Raji (cell line): ENCODE results near the gene GPR61.

Experiments
- POLR2A ChIP-seq: IDR thresholded peaks from 2 replicates; pipeline ENCODE4 v1.6.1; 2011; ENCODE audit warnings: low read depth, low read length, control low read depth; ENCODE audit not compliant: insufficient read depth

GPR61 gene

DNA sequence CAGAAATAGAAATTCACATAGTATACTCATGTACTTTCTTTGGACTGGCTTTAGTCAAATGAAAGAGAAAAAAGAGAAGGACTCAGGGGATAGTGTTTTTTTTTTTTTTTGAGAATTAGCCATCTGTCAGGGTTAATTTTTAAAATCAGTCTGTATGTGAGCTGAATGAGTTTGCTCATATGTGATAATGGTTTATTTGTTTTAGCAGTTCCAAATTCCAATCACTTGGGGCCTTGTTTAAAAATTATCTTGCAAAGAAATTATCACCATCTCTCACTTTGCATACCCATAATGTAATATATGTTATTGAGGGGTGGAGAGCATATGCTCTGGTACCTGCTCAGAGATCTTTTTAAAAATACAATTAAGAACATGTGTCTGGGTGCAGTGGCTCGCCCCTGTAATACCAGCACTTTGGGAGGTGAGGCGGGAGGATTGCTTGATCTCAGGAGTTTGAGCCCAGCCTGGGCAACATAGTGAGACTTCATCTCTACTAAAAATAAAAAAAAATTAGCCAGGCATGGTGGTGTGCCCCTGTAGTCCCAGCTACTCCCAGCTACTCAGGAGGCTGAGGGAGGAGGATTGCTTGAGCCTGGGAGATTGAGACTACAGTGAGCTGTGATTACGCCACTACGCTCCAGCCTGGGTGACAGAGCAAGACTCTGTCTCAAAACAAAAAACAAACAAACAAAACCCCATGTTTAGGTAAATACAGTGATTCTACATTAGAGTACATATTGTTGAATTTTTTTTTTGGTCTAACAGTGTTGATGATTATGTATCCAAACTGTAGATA lies 28.4 kb downstream of the GPR61 start:
- TF ChIP-seq POLR2A, result no peak

DNA sequence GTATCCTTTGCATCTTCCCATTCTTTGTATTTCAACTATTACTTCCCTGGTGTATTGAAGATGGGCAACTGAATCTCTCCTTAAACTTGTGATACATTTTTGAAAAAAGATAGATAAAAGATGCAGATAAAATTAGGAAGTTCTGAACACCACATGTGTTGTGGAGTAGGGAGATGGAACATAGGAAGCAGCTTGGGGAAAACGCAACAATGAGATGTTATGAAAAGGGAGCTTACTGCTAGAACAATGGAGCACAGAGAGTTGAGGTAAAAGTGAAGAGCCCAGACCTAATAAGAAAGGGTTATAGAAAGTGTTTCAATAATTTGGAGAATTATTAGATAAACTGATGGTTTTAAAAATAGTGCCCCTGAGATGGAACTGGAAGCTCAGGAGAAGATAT lies 29.7 kb downstream of the GPR61 start:
- no peak for TF ChIP-seq POLR2A

DNA sequence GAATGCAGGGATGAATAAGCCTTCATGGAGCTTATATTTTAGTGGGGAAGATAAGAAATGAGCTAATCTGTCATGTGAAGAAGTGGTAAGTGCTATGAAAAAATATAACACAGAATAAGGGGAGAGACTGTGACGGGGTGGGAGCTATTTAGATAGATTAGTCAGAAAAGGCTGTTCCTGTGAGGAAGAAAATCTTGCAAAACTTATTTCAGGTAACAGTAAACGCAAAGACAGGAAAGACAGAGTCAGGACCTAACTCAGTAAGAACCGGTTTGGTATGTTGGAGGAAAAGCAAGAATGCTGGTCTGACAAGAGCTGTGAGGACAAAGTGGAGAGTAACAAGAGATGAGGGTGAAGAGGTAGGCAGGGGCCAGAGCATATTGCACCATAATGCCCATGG lies 30.7 kb downstream of the GPR61 start:
- no peak for TF ChIP-seq POLR2A

DNA sequence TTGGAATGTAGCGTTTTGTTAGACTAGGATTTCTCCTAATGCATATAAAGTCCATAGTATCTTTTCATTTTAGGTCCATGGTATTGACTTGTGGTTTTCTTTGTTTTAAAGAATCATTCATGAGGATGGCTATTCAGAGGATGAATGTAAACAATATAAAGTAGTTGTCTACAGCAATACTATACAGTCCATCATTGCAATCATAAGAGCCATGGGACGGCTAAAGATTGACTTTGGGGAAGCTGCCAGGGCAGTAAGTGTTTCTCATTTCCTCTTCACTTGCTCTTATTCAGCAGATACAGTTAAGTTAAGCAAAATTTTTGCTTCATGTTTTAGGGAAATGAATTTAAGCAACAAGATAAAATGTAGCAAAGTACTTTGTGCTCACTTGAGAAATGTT lies 34.1 kb downstream of the GPR61 start:
- TF ChIP-seq POLR2A, result no peak

DNA sequence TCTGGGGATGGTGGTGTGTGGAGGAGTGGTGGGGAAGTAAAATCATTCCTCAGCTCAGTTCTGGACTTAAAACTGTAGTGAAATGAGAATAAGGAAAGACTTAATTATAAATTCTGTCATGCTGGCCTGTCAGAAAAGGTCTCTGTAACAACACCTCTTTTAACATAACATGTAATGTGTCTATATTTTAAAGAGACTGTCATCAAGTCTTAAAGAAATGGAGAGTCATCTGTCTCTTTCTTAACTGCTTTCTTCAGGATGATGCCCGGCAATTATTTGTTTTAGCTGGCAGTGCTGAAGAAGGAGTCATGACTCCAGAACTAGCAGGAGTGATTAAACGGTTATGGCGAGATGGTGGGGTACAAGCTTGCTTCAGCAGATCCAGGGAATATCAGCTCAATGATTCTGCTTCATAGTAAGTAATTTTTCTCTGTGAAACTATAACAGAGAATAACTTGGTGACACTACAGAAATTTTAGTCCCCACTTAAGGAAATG lies 39.3 kb downstream of the GPR61 start:
- TF ChIP-seq POLR2A, result no peak

DNA sequence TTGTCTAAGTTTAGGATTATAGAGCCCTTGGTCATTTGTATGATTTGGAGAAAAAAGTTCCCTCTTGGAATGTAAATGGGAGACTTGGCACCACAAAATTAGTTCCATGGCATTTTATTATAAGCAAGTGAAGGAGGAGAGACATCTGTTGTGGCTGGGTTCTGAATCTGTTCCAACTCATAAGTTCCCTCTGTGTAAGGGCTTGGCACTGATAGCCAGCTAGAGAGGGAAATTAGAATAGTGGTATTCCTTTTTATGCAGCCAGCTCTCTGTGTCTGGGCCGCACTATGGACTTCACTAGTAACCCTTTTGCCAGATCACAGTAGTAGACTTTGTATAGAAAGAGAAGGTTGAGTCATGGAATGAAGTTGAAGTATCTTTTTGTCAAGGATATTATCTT lies 39.8 kb downstream of the GPR61 start:
- no peak for TF ChIP-seq POLR2A

DNA sequence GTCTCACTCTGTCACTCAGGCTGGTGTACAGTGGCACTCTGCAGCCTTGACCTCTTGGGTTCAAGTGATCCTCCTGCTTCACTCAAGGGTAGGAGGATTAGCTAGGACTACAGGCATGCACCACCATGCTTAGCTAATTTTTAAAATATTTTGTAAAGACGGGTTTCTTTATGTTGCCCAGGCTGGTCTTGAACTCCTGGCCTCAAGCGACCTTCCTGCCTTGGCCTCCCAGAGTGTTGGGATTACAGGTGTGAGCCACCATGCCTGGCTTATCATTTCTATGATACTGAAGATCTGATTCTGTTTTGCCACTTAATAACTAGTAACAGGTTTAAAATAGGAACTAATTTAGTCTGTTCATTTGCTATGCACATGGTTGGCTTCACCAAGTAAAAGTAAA lies 42.3 kb downstream of the GPR61 start:
- no peak for TF ChIP-seq POLR2A

DNA sequence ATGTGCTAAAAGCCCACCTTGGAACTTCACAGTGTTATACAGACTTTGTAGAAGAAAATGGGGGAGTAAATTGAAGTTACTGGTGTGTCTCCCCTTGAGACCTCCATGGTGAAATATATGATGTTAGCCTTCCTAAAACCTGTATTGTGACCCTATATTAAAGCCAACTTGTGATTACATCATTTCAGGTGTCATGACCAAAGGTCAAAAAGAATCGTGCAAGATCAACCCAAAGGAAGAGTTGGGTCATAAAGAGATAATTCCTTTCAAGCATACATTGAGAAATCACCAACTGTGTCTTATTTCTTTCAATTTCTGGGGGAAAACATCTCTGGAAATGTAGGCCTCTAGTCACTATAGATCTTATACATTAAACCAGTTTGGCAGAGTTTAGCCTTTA lies 45.1 kb downstream of the GPR61 start:
- no peak for TF ChIP-seq POLR2A

DNA sequence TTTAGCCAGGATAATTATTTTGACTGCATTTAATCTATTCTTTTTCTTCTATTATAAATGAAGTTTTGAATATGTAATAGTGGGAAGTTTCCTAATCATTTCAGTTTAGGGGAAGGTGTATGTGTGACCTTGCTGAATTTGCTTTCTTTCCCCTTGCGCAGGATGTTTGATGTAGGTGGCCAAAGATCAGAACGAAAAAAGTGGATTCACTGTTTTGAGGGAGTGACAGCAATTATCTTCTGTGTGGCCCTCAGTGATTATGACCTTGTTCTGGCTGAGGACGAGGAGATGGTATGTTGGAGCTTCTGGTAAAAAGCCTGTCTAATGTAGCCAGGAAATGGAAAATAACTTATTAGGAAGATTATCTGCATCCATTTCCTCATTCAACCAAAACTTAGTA lies 46.4 kb downstream of the GPR61 start:
- TF ChIP-seq POLR2A, result no peak

DNA sequence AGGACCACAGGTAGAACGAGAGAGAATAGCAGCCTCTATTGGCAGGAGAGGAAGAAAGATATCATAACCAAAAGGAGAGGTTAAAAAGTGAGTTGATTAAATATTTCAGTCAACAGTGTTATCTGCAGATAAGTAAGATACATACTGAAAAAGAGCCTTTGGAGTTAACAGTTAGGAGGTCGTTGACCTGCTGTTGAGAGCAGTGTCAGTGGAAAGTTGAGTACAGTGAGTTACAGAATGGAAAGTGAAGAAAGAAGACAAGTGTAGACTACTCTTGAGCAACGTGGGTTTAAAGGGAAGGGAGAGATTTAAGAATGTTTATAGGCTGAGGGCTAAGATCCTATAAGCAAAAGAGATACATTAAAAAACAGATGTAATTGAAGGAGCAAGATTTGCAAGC lies 49.5 kb downstream of the GPR61 start:
- TF ChIP-seq POLR2A, result no peak

DNA sequence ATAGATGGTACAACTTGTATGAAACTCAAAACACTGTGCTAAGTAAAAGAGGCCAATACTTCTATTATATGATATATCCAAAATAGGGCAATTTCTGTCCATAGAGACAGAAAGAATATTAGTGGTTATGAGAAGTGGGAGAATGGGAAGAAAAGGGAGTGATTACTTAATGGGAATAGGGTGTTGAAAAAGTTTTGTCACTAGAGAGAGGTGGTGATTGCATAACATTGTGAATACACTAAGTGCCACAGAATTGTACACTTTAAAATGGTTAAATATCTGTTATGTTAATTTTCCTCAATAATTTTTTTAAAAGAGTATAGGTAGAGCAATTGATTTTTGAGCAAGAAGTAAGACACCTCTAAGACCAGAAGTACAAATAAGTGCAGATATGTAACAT lies 50.0 kb downstream of the GPR61 start:
- no peak for TF ChIP-seq POLR2A

DNA sequence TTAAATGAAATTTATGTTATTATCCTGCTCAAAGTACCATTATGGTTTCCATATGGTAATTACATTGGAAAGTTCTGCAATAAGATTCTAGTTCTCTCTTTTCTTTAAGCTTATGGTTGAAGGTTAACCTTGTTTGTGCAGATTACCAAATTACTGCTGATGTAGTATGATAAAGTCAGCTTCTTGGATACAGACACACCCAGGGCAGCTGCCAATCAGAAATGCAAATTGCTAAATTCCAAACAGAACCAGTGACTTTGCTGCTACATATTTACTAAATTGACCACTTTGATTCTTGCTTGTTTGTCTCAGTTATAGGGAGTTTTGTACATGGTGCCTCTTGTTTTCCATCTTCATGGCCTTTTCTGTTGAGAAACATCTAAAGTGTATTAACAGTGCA lies 53.2 kb downstream of the GPR61 start:
- TF ChIP-seq POLR2A, result no peak

DNA sequence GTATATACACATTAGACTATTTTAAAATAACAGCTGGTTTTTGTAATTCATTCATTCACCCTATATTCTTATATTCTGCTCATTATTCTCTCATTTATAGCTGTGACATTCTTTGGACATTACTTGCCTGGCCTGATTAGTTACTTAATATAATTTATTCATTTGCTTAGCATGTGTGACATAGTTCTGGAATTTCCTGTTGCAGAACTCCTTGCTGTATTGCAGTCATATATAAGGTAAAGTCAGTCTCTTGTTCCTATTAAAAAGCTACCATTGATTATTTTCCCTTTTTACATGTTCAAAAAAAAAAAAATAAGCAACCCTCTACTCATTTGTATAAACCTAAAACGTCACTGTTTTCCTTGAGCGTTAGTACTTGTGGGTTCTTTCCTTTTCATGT lies 55.9 kb downstream of the GPR61 start:
- TF ChIP-seq POLR2A, result no peak
